Sigmoid colon (tissue), 4 donors: ENCODE data around the gene STEAP3.

Experiments used
- EP300 ChIP-seq, 4 donors: sonication (generic); formaldehyde crosslinking; IDR thresholded peaks; one replicate each; pipeline ENCODE4 v1.6.1; 2017; ENCODE audit warnings: antibody characterized with exemption in 4 of 4
- TF ChIP-seq, protein P1 (sequence below), 4 experiments: fragments of 450-650 bp in 3 of 4; fragments of 200-600 bp in 1 of 4; IDR thresholded peaks; one replicate each; pipeline ENCODE4 v1.5.1; 2016 to 2019; ENCODE audit warnings: antibody characterized with exemption in 4 of 4, mild to moderate bottlenecking in 3 of 4, moderate library complexity in 2 of 4

DNA sequence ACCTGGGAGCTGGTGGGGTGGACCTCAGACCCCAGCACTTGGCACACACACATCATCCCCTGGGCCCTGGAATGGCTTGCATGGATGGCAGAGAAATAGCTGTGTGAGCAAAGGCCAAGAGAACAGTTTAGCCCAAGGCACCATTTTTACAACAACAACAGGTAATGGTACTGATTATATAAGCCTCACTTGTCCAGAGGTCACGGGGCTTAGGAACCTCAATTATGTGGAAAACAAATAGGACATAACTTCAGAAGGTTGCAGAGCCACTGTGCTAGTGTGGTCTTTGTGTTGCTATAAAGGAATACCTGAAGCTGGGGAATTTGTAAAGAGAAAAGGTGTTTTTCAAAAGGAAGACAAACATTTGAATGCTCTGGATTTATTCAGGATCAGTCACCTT is 13.2 kb downstream of the STEAP3 start:
- no peak for TF ChIP-seq EP300 (IDR thresholded peaks at IDR 0.05)
- TF ChIP-seq, protein P1, sequence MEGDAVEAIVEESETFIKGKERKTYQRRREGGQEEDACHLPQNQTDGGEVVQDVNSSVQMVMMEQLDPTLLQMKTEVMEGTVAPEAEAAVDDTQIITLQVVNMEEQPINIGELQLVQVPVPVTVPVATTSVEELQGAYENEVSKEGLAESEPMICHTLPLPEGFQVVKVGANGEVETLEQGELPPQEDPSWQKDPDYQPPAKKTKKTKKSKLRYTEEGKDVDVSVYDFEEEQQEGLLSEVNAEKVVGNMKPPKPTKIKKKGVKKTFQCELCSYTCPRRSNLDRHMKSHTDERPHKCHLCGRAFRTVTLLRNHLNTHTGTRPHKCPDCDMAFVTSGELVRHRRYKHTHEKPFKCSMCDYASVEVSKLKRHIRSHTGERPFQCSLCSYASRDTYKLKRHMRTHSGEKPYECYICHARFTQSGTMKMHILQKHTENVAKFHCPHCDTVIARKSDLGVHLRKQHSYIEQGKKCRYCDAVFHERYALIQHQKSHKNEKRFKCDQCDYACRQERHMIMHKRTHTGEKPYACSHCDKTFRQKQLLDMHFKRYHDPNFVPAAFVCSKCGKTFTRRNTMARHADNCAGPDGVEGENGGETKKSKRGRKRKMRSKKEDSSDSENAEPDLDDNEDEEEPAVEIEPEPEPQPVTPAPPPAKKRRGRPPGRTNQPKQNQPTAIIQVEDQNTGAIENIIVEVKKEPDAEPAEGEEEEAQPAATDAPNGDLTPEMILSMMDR (IDR thresholded peaks at IDR 0.05) = no peak
